Ecto neural progenitor cell (in vitro differentiated cells): ENCODE results near the gene PPIP5K2.
A peak's percentile ranks its signal among the peaks of the same experiment; 100 is the strongest.

Experiments
- DNase-seq: peaks from one replicate; pipeline ENCODE4 v3.0.0-alpha.2; 2018; ENCODE audit warnings: low spot score

The PPIP5K2 gene

GRCh38 chr5:103245761-103246160, 125.7 kb downstream of the PPIP5K2 start:
- DNase-seq: no peak

GRCh38 chr5:103247118-103247517, 127.0 kb downstream of the PPIP5K2 start:
- DNase-seq: no peak

DNA sequence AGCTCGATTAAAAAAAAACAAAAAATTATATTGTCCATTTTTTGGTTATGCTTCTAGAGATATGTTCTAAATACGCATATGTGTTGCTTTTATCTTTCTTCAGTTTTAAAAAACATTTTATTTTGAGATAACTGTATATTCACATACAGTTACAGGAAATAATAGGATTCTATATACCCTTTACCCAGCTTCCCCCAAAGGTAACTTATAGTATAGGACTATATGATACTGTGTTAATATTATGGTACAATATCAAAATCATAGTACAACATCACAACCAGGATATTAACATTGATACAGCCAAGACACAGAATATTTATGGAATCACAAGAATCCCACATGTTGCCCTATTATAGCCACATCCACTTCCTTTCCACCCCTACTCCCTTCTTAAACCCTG, 129.0 kb downstream of the PPIP5K2 start:
- no peak for DNase-seq

DNA sequence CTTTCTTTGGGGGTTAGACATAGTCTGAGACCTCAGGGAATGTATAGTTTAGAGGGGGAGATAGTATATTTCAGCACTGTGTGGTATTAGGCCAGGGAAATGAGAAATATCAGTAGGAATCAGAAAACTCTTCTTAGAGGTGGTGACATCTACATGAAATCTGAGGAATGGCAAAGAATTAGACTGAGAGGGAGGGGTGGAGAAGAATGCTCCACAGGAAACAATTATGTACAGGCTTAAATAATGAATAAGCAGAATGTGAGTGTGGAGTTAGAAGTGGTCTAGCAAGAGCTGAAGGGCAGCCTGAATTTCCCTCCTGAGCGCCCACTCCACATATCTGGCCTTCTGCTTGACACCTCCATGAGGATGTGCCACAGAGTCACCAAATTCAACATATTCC, 134.8 kb downstream of the PPIP5K2 start:
- DNase-seq: no peak

GRCh38 chr5:103255691-103256090, 135.6 kb downstream of the PPIP5K2 start:
- DNase-seq: no peak

GRCh38 chr5:103256178-103256577, 136.1 kb downstream of the PPIP5K2 start:
- no peak for DNase-seq

GRCh38 chr5:103258368-103258956, 138.4 kb downstream of the PPIP5K2 start, which contains the start of gene MACIR:
MACIR (plus strand) TSS chr5:103258763; CDS start chr5:103275920, 17,157 bp downstream.
- DNase-seq: peak; percentile 98

- peak; percentile 73 for DNase-seq
Measured at GRCh38 chr5:103258957-103259704, 139.0 kb downstream of the PPIP5K2 start.

DNA sequence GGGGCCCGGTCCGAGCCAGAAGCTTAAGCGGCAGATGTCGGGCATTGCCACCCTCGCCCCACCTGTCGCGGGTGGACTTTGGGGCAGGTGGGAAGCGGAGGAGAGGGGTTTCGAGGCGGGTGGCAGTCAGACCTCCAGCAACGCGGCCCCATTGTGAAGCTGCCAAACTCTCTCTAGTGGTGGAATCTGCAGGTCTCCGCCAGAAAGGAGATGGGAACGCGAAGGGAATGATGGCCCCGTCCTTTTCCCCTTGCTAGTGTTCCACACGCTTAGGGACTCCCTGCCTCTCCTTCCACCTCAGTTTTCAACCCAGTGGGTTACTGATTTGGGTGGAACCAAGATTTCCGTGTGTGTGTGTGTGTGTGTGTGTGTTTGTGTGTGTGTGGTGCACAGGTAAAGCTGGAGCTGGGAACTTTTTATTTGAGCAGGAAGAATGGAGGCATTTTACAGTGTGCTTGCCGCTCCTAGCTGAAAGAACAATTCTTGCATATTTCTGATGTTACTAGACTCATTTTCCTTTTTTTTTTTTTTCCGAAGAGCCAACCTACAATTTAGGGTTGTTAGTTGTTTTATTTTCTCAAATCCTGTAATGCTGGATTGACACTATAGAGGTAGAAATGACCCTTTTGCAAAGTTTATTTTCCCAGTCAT, 139.7 kb downstream of the PPIP5K2 start:
- DNase-seq: no peak

- DNase-seq: no peak
Measured at GRCh38 chr5:103260951-103261350, 140.8 kb downstream of the PPIP5K2 start.
